ENCODE measurements around the gene USP54. TPM values are rescaled to one million over a fixed set of nuclear protein-coding genes. Genes with fewer than 3 reads are reported as not detected.

Gene USP54
- total and polyA plus RNA-seq, 9 of the 15 experiments (the other 6 are each of a cell fraction or from before 2014, with no cell fraction given) = 3.8 to 40.1 (median 16.9) TPM

DNA sequence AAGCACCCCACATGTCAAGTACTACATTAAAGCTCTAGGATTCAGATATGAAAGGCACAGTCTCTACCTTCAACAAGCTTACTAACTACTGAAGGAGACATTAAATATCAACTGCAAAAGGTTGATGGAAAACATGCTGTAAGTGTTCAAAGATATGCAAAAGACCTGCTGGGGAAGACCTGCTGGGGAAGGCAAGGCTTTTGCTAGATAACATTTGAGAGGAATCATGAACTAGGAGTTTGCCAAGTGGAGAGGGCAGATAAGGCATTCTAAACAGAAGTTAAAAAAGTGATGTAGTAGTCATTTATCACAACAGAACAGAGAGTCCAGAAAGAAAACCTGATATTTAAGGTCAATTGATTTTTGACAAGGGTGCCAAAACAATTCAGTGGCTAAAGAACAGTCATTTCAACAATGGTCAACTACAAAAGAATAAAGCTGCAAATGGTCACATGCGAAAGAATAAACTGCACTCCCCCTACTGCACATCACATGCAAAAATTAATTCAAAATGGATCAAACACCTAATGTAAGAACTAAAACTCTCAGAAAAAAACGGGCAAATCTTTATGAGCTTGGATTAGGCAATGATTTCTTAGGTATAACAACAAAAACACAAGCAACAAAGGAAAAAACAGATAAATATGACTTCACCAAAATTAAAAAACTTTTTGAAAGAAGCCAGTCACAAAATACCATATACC lies 134.8 kb downstream of the USP54 start (continued):
- TF ChIP-seq, protein P1, sequence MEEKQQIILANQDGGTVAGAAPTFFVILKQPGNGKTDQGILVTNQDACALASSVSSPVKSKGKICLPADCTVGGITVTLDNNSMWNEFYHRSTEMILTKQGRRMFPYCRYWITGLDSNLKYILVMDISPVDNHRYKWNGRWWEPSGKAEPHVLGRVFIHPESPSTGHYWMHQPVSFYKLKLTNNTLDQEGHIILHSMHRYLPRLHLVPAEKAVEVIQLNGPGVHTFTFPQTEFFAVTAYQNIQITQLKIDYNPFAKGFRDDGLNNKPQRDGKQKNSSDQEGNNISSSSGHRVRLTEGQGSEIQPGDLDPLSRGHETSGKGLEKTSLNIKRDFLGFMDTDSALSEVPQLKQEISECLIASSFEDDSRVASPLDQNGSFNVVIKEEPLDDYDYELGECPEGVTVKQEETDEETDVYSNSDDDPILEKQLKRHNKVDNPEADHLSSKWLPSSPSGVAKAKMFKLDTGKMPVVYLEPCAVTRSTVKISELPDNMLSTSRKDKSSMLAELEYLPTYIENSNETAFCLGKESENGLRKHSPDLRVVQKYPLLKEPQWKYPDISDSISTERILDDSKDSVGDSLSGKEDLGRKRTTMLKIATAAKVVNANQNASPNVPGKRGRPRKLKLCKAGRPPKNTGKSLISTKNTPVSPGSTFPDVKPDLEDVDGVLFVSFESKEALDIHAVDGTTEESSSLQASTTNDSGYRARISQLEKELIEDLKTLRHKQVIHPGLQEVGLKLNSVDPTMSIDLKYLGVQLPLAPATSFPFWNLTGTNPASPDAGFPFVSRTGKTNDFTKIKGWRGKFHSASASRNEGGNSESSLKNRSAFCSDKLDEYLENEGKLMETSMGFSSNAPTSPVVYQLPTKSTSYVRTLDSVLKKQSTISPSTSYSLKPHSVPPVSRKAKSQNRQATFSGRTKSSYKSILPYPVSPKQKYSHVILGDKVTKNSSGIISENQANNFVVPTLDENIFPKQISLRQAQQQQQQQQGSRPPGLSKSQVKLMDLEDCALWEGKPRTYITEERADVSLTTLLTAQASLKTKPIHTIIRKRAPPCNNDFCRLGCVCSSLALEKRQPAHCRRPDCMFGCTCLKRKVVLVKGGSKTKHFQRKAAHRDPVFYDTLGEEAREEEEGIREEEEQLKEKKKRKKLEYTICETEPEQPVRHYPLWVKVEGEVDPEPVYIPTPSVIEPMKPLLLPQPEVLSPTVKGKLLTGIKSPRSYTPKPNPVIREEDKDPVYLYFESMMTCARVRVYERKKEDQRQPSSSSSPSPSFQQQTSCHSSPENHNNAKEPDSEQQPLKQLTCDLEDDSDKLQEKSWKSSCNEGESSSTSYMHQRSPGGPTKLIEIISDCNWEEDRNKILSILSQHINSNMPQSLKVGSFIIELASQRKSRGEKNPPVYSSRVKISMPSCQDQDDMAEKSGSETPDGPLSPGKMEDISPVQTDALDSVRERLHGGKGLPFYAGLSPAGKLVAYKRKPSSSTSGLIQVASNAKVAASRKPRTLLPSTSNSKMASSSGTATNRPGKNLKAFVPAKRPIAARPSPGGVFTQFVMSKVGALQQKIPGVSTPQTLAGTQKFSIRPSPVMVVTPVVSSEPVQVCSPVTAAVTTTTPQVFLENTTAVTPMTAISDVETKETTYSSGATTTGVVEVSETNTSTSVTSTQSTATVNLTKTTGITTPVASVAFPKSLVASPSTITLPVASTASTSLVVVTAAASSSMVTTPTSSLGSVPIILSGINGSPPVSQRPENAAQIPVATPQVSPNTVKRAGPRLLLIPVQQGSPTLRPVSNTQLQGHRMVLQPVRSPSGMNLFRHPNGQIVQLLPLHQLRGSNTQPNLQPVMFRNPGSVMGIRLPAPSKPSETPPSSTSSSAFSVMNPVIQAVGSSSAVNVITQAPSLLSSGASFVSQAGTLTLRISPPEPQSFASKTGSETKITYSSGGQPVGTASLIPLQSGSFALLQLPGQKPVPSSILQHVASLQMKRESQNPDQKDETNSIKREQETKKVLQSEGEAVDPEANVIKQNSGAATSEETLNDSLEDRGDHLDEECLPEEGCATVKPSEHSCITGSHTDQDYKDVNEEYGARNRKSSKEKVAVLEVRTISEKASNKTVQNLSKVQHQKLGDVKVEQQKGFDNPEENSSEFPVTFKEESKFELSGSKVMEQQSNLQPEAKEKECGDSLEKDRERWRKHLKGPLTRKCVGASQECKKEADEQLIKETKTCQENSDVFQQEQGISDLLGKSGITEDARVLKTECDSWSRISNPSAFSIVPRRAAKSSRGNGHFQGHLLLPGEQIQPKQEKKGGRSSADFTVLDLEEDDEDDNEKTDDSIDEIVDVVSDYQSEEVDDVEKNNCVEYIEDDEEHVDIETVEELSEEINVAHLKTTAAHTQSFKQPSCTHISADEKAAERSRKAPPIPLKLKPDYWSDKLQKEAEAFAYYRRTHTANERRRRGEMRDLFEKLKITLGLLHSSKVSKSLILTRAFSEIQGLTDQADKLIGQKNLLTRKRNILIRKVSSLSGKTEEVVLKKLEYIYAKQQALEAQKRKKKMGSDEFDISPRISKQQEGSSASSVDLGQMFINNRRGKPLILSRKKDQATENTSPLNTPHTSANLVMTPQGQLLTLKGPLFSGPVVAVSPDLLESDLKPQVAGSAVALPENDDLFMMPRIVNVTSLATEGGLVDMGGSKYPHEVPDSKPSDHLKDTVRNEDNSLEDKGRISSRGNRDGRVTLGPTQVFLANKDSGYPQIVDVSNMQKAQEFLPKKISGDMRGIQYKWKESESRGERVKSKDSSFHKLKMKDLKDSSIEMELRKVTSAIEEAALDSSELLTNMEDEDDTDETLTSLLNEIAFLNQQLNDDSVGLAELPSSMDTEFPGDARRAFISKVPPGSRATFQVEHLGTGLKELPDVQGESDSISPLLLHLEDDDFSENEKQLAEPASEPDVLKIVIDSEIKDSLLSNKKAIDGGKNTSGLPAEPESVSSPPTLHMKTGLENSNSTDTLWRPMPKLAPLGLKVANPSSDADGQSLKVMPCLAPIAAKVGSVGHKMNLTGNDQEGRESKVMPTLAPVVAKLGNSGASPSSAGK (IDR thresholded peaks at IDR 0.05) = peak; percentile 41; the same call in 1 of the 2 replicates
- TF ChIP-seq RBM14 (IDR thresholded peaks at IDR 0.05; ENCODE audit: borderline replicate concordance, insufficient read depth, low read depth, low read length) = no peak
- TF ChIP-seq, protein P2, sequence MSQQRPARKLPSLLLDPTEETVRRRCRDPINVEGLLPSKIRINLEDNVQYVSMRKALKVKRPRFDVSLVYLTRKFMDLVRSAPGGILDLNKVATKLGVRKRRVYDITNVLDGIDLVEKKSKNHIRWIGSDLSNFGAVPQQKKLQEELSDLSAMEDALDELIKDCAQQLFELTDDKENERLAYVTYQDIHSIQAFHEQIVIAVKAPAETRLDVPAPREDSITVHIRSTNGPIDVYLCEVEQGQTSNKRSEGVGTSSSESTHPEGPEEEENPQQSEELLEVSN (IDR thresholded peaks at IDR 0.05; ENCODE audit: borderline replicate concordance in 1 of 2, extremely low read depth in 1 of 2, insufficient read depth in 1 of 2, insufficient read length in 1 of 2, low read depth in 1 of 2, low read length in 1 of 2, poor library complexity in 1 of 2, severe bottlenecking in 1 of 2) = no peak
- TF ChIP-seq POLR2A (conservative IDR thresholded peaks at IDR 0.05) = no peak
- TF ChIP-seq ZNF764 (CRISPR knock-in tag; IDR thresholded peaks at IDR 0.05; ENCODE audit: low read depth) = no peak
- peak; percentile 63 to 98; a peak in 3 of 4 replicates for TF ChIP-seq HDAC1 (IDR thresholded peaks at IDR 0.05)
- no peak for TF ChIP-seq POU5F1 (IDR thresholded peaks at IDR 0.05; ENCODE audit: borderline replicate concordance, low read depth, low read length, partially characterized antibody)
- TF ChIP-seq ZNF785 (CRISPR knock-in tag; IDR thresholded peaks at IDR 0.05) = no peak
- TF ChIP-seq, protein P3, sequence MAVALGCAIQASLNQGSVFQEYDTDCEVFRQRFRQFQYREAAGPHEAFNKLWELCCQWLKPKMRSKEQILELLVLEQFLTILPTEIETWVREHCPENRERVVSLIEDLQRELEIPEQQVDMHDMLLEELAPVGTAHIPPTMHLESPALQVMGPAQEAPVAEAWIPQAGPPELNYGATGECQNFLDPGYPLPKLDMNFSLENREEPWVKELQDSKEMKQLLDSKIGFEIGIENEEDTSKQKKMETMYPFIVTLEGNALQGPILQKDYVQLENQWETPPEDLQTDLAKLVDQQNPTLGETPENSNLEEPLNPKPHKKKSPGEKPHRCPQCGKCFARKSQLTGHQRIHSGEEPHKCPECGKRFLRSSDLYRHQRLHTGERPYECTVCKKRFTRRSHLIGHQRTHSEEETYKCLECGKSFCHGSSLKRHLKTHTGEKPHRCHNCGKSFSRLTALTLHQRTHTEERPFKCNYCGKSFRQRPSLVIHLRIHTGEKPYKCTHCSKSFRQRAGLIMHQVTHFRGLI (CRISPR knock-in tag; IDR thresholded peaks at IDR 0.05) = no peak
- TF ChIP-seq, protein P4, sequence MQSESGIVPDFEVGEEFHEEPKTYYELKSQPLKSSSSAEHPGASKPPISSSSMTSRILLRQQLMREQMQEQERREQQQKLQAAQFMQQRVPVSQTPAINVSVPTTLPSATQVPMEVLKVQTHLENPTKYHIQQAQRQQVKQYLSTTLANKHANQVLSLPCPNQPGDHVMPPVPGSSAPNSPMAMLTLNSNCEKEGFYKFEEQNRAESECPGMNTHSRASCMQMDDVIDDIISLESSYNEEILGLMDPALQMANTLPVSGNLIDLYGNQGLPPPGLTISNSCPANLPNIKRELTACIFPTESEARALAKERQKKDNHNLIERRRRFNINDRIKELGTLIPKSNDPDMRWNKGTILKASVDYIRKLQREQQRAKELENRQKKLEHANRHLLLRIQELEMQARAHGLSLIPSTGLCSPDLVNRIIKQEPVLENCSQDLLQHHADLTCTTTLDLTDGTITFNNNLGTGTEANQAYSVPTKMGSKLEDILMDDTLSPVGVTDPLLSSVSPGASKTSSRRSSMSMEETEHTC (IDR thresholded peaks at IDR 0.05) = no peak
- no peak for TF ChIP-seq SMC3 (conservative IDR thresholded peaks at IDR 0.05; ENCODE audit: insufficient read depth, low read depth, low read length)

Data from K562 (cell line).